Right lobe of liver (tissue), 6 donors: ENCODE measurements around the gene PEX12. TPM values are rescaled to one million over a fixed set of nuclear protein-coding genes. Genes with fewer than 3 reads are reported as not detected.
"Not testable (repeated sequence)": the region's sequence is repeated elsewhere in the genome, so short reads cannot be mapped to it uniquely, and the experiment has no call there.

Experiments used
- ATAC-seq, 4 donors: fragments of 200-7000 bp; cut with Tn5 transposase; one replicate each; pipeline ENCODE4 v1.9.1; 2020; ENCODE audit warnings: mild to moderate bottlenecking in 4 of 4, moderate library complexity in 4 of 4
- DNase-seq, 3 donors: peaks; one replicate each; pipeline ENCODE4 v3.0.0-alpha.2; 2020
- H3K27ac ChIP-seq, 3 donors: fragments of 200-600 bp; one replicate each; pipeline ENCODE4 v1.8.0; 2022
- H3K27me3 ChIP-seq, 2 donors: fragments of 200-600 bp; one replicate each; pipeline ENCODE4 v1.8.0; 2022
- H3K36me3 ChIP-seq, 4 donors: fragments of 200-600 bp; sonication (generic) in 1 of 4; one replicate each; pipeline versions ENCODE4 v1.5.1 to v1.8.0; 2017 to 2022; ENCODE audit warnings: control low read depth in 1 of 4
- H3K4me1 ChIP-seq, 4 donors: fragments of 200-600 bp; sonication (generic) in 1 of 4; one replicate each; pipeline versions ENCODE4 v1.5.1 to v1.8.0; 2017 to 2022; ENCODE audit warnings: control low read depth in 1 of 4
- H3K4me3 ChIP-seq, 3 donors: fragments of 200-600 bp; one replicate each; pipeline ENCODE4 v1.8.0; 2022
- H3K9me3 ChIP-seq, 4 donors: fragments of 200-600 bp; sonication (generic) in 1 of 4; one replicate each; pipeline versions ENCODE4 v1.5.1 to v1.8.0; 2017 to 2022; ENCODE audit warnings: control low read depth in 1 of 4
- CTCF ChIP-seq, 4 donors: fragments of 200-600 bp in 3 of 4; fragments of 450-650 bp in 1 of 4; IDR thresholded peaks; one replicate each; pipeline versions ENCODE4 v1.5.1 to v1.8.0; 2016 to 2022; ENCODE audit warnings: antibody characterized with exemption in 4 of 4, mild to moderate bottlenecking in 2 of 4
- POLR2A ChIP-seq: fragments of 450-650 bp; IDR thresholded peaks from one replicate; pipeline ENCODE4 v1.6.1; 2017; ENCODE audit warnings: antibody characterized with exemption, mild to moderate bottlenecking
- WGBS: methylation state at CpG from one replicate; pipeline ENCODE4 v1.1.6; 2018; ENCODE audit warnings: low coverage, low lambda C conversion rate; ENCODE audit not compliant: insufficient coverage; ENCODE audit errors: missing lambda C conversion rate; 5-methylcytosine and 5-hydroxymethylcytosine counted together
- intact Hi-C, 2 donors: fragments of 100-400 bp; cut with DNase I; formaldehyde crosslinking; loops; one replicate each; pipeline versions ENCODE4 v1.11.2 to v1.14.1; 2022
- total RNA-seq, 6 experiments: library from RNA; depleted of rRNA in 2 of 6; stranded (reverse); fragments of >200 nt in 2 of 6; fragmentation: NEBNext Ultra II Directional in 3 of 6; extraction: Animal tissue kit (Norgen Biotek cat#: 25700) in 3 of 6; gene quantifications; one replicate each; pipeline versions ENCODE4 v1.1.0 to v1.2.4, GENCODE V29; 2016 to 2023
- donor health status: DM: no; HTN: yes; CAD: no.
- donor health status: DM: no; HTN: no; CAD: no.
- donor health status: DM: no; HTN: no; CAD: no.
- donor health status: DM: no; HTN: yes; CAD: no.
- donor health status: DM: no; HTN: yes; CAD: no.

PEX12 gene
- total RNA-seq, 6 experiments from 2014 or later: 2.9 to 6.4 (median 4.3) TPM

- ATAC-seq (no peak), DNase-seq (no peak)
- TF ChIP-seq POLR2A (no peak), CTCF (IDR thresholded peaks at IDR 0.05) (no peak)
- Histone ChIP-seq H3K4me3 (no peak within 1 kb of the TSS), H3K27me3 (no peaks in the 10 kb centered on the region), H3K36me3 (no peaks in the 10 kb centered on the region), H3K4me1 (peaks cover 0 to 24% (median 8%) of the 10 kb centered on the region in 4 donors), H3K27ac (peak within 1 kb of the TSS in 1 of 3 donors; percentile 20), H3K9me3 (no peaks in the 10 kb centered on the region)
- intact Hi-C loops: loop anchor here in 1 of 2 donors (10.0 kb wide), 1 partner anchor 363 kb away; no protein-coding TSS in a partner anchor
- 44% methylated on average over 1 of the region's 2 CpGs for WGBS
These were observed 40.7 kb downstream of the PEX12 start, which contains the start of gene SLFN12L for GRCh38 chr17:35537601-35538141. Gene SLFN12L (minus strand): TSS chr17:35537678. CDS start chr17:35522364, 15,314 bp downstream.

GRCh38 chr17:35536664-35537171, 41.7 kb downstream of the PEX12 start:
- TF ChIP-seq CTCF (IDR thresholded peaks at IDR 0.05) (no peak), POLR2A (no peak)
- WGBS: 51% methylated on average over 4 of the region's 13 CpGs
- no peaks in the 10 kb centered on the region for H3K36me3 ChIP-seq
- peaks cover 0 to 21% (median 8%) of the 10 kb centered on the region in 4 donors for H3K4me1 ChIP-seq
- H3K27ac ChIP-seq: peak overlapping the region in 1 of 3 donors; percentile 20
- ATAC-seq (no peak), DNase-seq (no peak)
- H3K4me3 ChIP-seq: no peak overlapping the region
- H3K27me3 ChIP-seq: no peaks in the 10 kb centered on the region
- intact Hi-C loops: loop anchor here in 1 of 2 donors (10.0 kb wide), 1 partner anchor 362 kb away; no protein-coding TSS in a partner anchor
- no peaks in the 10 kb centered on the region for H3K9me3 ChIP-seq

GRCh38 chr17:35535406-35535805, 43.0 kb downstream of the PEX12 start:
- intact Hi-C loops: loop anchor here in 1 of 2 donors (10.0 kb wide), 1 partner anchor 361 kb away; no protein-coding TSS in a partner anchor
- not testable (repeated sequence) for H3K36me3 ChIP-seq, ATAC-seq, H3K27ac ChIP-seq, DNase-seq, H3K27me3 ChIP-seq, H3K4me3 ChIP-seq, H3K9me3 ChIP-seq
- 87% methylated on average over 8 of the region's 9 CpGs for WGBS
- H3K4me1 ChIP-seq: peaks cover 0 to 16% (median 7%) of the 10 kb centered on the region in 4 donors

GRCh38 chr17:35534576-35535093, 43.7 kb downstream of the PEX12 start:
- Histone ChIP-seq H3K4me1 (peaks cover 0 to 16% (median 5%) of the 10 kb centered on the region in 4 donors), H3K36me3 (no peaks in the 10 kb centered on the region), H3K4me3 (no peak overlapping the region), H3K9me3 (no peaks in the 10 kb centered on the region), H3K27me3 (no peaks in the 10 kb centered on the region), H3K27ac (no peak overlapping the region)
- 56% methylated on average over 3 of the region's 3 CpGs for WGBS
- intact Hi-C loops: loop anchor here (5.0 to 10.0 kb wide), 2 partner anchors 222 to 360 kb away; no protein-coding TSS in a partner anchor
- DNase-seq (no peak), ATAC-seq (peak; percentile 78 to 86 (median 80))
- TF ChIP-seq CTCF (IDR thresholded peaks at IDR 0.05): no peak
- no peak for TF ChIP-seq POLR2A

- no peaks in the 10 kb centered on the region for H3K36me3 ChIP-seq
- H3K4me3 ChIP-seq: no peak overlapping the region
- intact Hi-C loops: loop anchor here (5.0 to 10.0 kb wide), 2 partner anchors 219 to 356 kb away; no protein-coding TSS in a partner anchor
- TF ChIP-seq POLR2A: no peak
- TF ChIP-seq CTCF (IDR thresholded peaks at IDR 0.05): no peak
- ATAC-seq (no peak), DNase-seq (no peak)
- no peak overlapping the region for H3K27ac ChIP-seq
- 29% methylated on average over 1 of the region's 1 CpG for WGBS
- no peaks in the 10 kb centered on the region for H3K9me3 ChIP-seq
- no peaks in the 10 kb centered on the region for H3K27me3 ChIP-seq
- peaks cover 0 to 16% (median 4%) of the 10 kb centered on the region in 4 donors for H3K4me1 ChIP-seq
These were observed 47.2 kb downstream of the PEX12 start for GRCh38 chr17:35531160-35531559.
